GM21526 (cell line): ENCODE data around the gene SUSD5.

Source experiments
- ATAC-seq: cut with Tn5 transposase; IDR thresholded peaks from one replicate; pipeline ENCODE4 v1.9.1; 2021; ENCODE audit warnings: moderate library complexity; ENCODE audit not compliant: unreplicated experiment, low FRiP score

Gene SUSD5

DNA sequence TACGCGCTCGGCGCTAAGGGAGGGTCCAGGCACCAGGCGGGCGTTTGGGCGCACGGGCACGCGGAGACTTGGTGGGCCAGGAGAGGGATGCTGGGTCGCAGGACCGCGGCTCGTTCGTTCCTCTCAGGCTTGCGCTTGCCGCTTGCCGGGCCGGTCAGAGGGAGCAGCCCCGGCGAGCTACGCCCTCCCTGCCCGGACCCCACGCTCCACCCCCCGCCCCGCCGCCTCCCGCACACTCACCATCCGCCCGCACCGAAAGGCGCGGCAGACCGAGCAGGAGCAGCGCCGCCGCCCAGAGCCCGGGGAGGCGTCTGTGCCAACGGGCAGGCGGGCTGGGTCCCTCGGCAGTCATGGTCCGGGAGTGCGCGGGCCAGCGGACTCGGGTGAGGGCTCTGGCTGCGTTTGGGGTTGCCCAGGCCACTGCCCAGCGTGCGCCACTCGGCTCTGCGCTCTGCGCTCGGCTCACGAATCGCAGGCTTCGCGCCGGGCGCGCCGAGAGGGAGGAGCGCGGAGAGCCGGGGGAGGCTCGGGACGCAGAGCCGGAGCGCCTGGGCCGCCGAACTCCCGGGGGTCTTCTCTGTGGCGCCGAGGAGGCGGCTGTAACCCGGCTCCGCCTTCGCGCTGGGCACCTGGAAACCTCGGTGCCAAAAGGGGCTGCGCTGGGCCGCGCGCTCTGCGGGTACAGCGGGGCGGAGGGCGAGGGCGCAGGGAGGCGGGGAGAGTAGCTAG, at the start of gene SUSD5:
SUSD5 (minus strand) TSS at position 365 of the 729 bp plus-strand sequence; CDS start at position 352, 13 bp downstream.
- ATAC-seq, result no peak

GRCh38 chr3:33260104-33260503, 41.5 kb upstream of the SUSD5 start:
- ATAC-seq, result no peak

DNA sequence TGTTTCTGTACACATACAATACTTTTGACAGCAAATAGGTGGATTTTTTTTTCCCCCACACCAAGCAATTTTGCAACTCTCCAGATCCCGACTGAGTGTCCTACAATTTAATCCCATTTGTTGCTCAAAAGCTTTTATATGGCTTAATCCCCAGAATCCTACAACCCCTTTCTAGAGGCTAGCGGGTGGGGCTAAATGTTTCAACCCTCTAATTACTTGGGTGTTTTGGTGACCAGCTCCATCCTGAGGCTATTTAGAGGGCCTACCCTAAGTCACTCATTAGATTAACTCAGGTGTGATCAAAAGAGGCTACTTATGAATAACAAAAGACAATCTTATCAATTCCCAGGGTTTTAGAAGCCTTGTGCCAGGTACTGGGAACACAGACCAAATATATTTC, 37.6 kb upstream of the SUSD5 start:
- ATAC-seq, result no peak

DNA sequence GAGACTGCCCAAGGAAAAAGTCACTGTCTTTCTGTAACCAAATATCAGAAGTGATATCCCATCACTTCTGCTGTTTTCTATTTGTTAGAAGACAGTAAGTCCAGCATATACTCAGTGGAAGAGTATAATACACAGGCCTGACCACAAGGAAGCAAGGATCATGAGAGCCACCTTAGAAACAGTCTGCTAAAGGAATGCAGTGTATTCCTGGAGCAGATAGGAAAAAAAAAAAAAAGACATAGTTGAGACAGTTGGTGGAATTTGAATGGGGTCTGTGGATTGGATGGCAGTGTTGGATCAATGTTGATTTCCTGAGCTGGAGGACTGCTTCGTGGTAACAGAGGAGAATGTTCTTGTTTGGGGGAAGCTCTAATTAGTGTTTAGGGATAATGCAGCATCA, 32.1 kb upstream of the SUSD5 start:
- ATAC-seq, result no peak

DNA sequence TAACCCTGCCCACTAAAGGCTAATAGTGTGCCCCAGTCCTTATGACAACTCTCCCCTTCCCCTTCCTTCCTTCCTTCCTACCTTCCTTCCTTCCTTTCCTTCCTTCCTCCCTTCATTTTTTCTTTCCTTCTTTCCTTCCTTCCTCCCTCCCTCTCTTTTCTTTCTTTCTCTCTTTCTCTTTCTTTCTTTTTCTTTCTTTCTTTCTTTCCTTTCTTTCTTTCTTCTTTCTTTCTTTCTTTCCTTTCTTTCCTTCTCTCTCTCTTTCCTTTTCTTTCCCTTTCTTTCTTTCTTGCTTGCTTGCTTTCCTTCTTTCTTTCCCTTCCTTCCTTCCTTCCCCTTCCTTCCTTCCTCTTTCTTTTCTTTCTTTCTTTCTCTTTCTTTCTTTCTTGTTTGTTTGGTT, 28.2 kb upstream of the SUSD5 start:
- ATAC-seq, result no peak

GRCh38 chr3:33240261-33240660, 21.7 kb upstream of the SUSD5 start:
- no peak for ATAC-seq

DNA sequence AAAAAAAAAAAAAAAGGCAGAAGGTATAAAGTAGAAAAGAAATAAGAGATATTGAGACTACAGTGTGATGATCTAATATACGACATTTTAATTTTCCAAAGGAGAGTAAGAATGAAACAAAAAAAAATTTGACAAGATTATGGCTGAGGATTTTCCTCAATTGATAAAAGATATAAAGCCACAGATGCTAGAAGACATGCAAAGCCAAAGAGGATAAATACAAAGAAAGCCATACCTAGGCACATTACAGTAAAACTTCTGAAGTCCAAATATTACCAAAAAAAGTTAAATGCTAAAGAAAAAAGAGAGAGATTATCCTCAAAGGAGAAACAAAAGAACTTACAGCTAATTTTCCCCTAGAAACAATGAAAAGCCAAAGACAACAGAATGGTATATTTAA, 20.3 kb upstream of the SUSD5 start:
- no peak for ATAC-seq

- ATAC-seq, result no peak
Measured at GRCh38 chr3:33237439-33237838, 18.8 kb upstream of the SUSD5 start.

GRCh38 chr3:33236005-33236404, 17.4 kb upstream of the SUSD5 start:
- ATAC-seq, result no peak

- ATAC-seq, result no peak
Measured at GRCh38 chr3:33233884-33234283, 15.3 kb upstream of the SUSD5 start.

DNA sequence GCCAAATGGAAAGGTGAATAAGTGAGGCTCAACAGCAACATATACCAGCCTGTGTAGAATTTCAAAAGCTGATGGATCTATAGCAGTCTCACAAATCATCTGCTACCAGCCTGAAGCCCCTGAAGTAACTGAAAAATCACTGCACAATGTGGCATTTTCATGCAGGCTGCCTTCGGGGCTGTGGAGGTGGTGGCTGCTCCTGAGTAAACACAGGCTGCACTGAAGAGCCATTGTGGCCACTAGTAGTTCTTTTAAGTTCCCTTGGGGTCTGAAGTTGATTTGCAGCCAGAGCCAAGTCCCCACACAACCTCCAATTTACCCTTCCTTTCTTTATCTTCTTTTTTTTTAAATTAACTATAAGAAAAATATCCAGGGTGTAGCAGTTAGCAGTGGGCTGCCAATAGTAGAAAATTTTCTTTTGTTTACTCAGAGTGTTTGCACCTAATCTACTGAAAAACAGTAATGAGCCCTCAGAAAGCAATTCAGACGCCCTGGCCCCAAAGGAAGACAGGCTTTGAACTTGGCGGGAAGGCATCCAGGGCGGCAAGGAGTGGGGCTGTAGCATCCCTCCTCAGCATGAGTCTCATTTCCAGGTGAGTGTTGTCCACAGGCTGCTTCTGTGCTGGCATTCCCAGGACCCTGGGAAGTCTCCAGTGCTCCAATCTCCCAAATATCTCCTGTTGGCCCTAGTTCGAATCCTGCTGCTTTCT, 13.3 kb upstream of the SUSD5 start:
- no peak for ATAC-seq

GRCh38 chr3:33229947-33230346, 11.3 kb upstream of the SUSD5 start:
- no peak for ATAC-seq

DNA sequence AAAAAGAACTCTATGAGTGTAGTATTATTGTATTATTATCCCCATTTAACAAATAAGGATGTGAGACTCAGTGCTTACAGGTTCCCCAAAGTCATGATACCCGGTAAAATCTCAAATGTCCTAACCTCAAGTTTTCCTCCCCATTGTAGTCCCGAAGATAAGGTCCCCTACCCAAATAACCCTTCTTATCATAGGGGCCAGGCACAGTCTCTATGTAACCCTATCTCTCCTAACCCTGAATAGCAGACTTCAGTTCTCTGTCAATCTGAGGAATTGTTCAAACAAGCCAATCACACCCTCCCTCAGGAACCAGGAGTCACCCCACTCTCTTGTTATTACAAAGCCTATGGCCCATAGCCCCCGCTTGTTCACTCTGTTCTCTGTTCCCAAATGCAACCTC, 10.5 kb upstream of the SUSD5 start:
- no peak for ATAC-seq

GRCh38 chr3:33221241-33221640, 2.6 kb upstream of the SUSD5 start:
- ATAC-seq, result no peak

DNA sequence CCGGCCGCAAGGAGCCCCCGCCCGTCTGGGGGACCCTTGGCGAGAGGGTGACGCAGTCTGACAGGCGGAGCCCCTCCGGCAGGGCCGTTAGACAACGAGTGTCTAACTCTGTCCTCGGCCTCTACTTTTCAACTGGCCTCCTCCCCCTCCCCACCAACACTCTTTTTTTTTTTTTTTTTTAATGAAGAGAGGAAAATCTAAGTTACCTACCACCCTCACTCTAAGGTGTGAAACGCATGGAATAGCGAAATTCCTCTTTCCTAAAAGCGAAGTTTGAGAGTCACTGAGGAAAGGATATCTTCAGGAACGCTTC, 521 bp upstream of the SUSD5 start:
- ATAC-seq, result no peak

- ATAC-seq, result no peak
Measured at GRCh38 chr3:33217866-33218445, 654 bp downstream of the SUSD5 start.

DNA sequence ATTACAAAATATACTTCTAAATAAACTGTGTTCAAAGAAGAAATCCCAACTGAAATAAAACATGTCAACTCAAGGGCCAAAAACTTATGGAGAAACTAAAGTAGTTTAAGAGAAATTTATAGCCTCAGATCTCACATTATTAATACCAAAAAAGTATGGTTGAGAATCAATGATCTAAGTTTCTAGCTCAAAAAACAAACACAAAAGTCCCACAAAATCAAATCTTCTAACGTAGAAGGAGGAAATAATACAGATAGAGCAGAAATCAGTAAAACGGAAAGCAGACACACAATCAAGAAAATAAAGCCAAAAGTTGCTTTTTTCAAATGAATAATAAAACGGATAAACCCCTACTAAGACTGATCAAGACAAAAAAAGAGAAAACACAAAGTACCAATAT, 2.9 kb downstream of the SUSD5 start:
- no peak for ATAC-seq

GRCh38 chr3:33212406-33212805, 6.2 kb downstream of the SUSD5 start:
- no peak for ATAC-seq

DNA sequence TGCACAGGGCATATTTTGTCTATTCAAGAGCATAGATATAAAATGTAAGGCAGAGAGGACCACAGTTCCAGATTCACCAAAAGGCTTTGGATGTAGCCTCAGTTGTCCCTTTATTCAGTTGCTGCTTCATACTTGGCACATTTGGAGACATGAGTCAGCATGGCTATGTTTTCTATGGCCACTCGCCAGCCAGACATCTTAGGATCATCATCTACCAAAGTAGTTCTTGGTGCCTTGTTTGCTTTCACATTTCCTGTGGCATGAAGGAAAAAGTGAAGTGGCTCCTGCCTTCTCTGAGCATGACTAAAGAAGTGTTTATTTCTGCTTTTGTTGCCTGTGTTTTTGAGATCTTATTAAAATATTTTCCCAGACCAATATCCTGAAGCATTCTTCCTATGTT, 7.2 kb downstream of the SUSD5 start:
- no peak for ATAC-seq

GRCh38 chr3:33209357-33209756, 9.3 kb downstream of the SUSD5 start:
- no peak for ATAC-seq

DNA sequence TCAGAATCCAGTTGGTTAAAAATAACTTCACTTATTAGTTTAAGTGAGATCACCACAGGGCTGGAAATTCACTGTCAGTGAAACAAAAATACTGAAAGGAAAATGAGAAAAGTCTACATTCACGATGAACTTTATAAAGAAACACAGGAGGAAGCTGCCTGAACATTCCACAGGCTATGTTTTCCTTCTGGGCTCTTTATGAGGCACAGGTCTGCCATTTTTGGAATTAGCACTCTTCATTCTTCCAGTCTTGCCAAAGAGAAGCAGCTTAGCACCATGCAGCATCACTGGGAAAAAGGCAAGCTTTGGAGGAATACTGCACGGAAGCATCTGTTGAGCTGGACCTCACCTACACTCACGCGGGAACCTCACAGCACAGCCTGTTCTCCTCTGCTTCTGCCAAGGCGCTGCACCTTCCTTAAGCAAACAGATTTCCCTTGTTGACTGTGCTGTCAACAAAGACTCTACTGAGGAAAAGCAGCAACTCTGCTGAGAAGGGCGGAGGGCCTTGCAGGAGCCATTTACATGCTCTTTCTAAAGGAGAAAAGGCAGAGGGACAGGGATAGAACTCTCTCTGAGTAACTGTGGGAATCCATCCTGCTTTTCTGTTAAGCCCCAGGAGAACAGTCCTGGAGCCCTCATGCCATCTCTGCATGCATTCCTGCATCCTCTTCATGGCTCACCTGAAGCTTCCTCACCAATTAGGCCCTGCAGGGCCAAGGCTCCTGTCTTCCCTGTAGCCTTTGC, 15.7 kb downstream of the SUSD5 start:
- ATAC-seq, result no peak
